Activated T-helper 1 cell treated with anti-CD3 and anti-CD28 coated beads, Interleukin-2, amount 50 U/mL, for 16 hours (primary cell): Measurements from ENCODE around the gene ZBTB39.
A peak's percentile ranks its signal among the peaks of the same experiment; 100 is the strongest.
"Not testable (repeated sequence)": the region's sequence is repeated elsewhere in the genome, so short reads cannot be mapped to it uniquely, and the experiment has no call there.

Source experiments
- DNase-seq, 2 donors: peaks; one replicate each; pipeline ENCODE4 v3.0.0-alpha.2; 2020; ENCODE audit warnings: low read depth in 1 of 2, low spot score in 1 of 2

ZBTB39 gene

GRCh38 chr12:57005980-57006808 lies at the start of gene ZBTB39:
ZBTB39 (minus strand) TSS chr12:57006546; CDS start chr12:57004917, 1,629 bp downstream.
- peak; percentile 35 to 63 for DNase-seq

GRCh38 chr12:57055824-57056223 lies 49.5 kb upstream of the ZBTB39 start:
- no peak for DNase-seq

GRCh38 chr12:57053901-57054300 lies 47.6 kb upstream of the ZBTB39 start:
- not testable (repeated sequence) for DNase-seq

GRCh38 chr12:57053146-57053545 lies 46.8 kb upstream of the ZBTB39 start:
- DNase-seq: not testable (repeated sequence)

GRCh38 chr12:57051011-57051410 lies 44.7 kb upstream of the ZBTB39 start:
- no peak for DNase-seq

GRCh38 chr12:57049890-57050289 lies 43.5 kb upstream of the ZBTB39 start, which contains the start of gene MYO1A:
MYO1A (minus strand) TSS chr12:57050129; CDS start chr12:57048323, 1,806 bp downstream.
- no peak for DNase-seq

- DNase-seq: no peak
Measured at GRCh38 chr12:57049119-57049446, 42.7 kb upstream of the ZBTB39 start.

- no peak for DNase-seq
Measured at GRCh38 chr12:57048423-57049118, 42.2 kb upstream of the ZBTB39 start.

GRCh38 chr12:57047981-57048380 lies 41.6 kb upstream of the ZBTB39 start:
- DNase-seq: no peak

- no peak for DNase-seq
Measured at GRCh38 chr12:57046947-57047890, 40.9 kb upstream of the ZBTB39 start.

- DNase-seq: no peak
Measured at GRCh38 chr12:57046086-57046791, 39.9 kb upstream of the ZBTB39 start.

GRCh38 chr12:57044889-57045288 lies 38.5 kb upstream of the ZBTB39 start:
- DNase-seq: no peak

- DNase-seq: no peak
Measured at GRCh38 chr12:57044468-57044867, 38.1 kb upstream of the ZBTB39 start.

GRCh38 chr12:57042695-57043094 lies 36.3 kb upstream of the ZBTB39 start:
- no peak for DNase-seq

GRCh38 chr12:57040750-57041149 lies 34.4 kb upstream of the ZBTB39 start:
- no peak for DNase-seq

GRCh38 chr12:57040211-57040610 lies 33.9 kb upstream of the ZBTB39 start:
- no peak for DNase-seq

GRCh38 chr12:57039016-57039798 lies 32.9 kb upstream of the ZBTB39 start:
- no peak for DNase-seq

GRCh38 chr12:57037264-57037663 lies 30.9 kb upstream of the ZBTB39 start:
- no peak for DNase-seq

GRCh38 chr12:57033431-57033830 lies 27.1 kb upstream of the ZBTB39 start:
- no peak for DNase-seq

GRCh38 chr12:57031789-57032188 lies 25.4 kb upstream of the ZBTB39 start:
- no peak for DNase-seq
